Measurements from ENCODE around the gene RNF111.

- TF ChIP-seq ETV6 (conservative IDR thresholded peaks at IDR 0.05 in 1 of 2, IDR thresholded peaks at IDR 0.05 in 1 of 2; ENCODE audit: borderline replicate concordance in 1 of 2, low read depth in 1 of 2) (no peak), MEF2A (IDR thresholded peaks at IDR 0.05; ENCODE audit: insufficient read depth, low read depth, low read length) (no peak), POLR2A (IDR thresholded peaks at IDR 0.05; ENCODE audit: low read depth, low read length) (no peak), SMARCA5 (IDR thresholded peaks at IDR 0.05) (no peak), EED (IDR thresholded peaks at IDR 0.05; ENCODE audit: low read depth) (no peak), CHD2 (IDR thresholded peaks at IDR 0.05; ENCODE audit: borderline replicate concordance, low read depth, low read length) (no peak), HDGF (IDR thresholded peaks at IDR 0.05) (no peak), CTCF (IDR thresholded peaks at IDR 0.05 in 2 of 3, conservative IDR thresholded peaks at IDR 0.05 in 1 of 3; ENCODE audit: control insufficient read depth in 2 of 3, extremely low read depth in 1 of 3, insufficient read depth in 1 of 3, low read depth in 3 of 3, low read length in 3 of 3) (no peak), POLR2AphosphoS5 (IDR thresholded peaks at IDR 0.05; ENCODE audit: low read length) (no peak), LARP7 (IDR thresholded peaks at IDR 0.05) (no peak)
Observed at GRCh38 chr15:59018833-59019232, 31.4 kb downstream of the RNF111 start.

Data from GM12878 (cell line).